K562 (cell line): ENCODE data around the gene HOXB1. TPM values are rescaled to one million over a fixed set of nuclear protein-coding genes. Genes with fewer than 3 reads are reported as not detected.

Experiments used
- AFF4 ChIP-seq: sonication (generic); formaldehyde crosslinking; IDR thresholded peaks from 2 replicates; pipeline ENCODE4 v1.8.0; 2023; ENCODE audit warnings: mild to moderate bottlenecking, missing genetic modification reagents
- CREM ChIP-seq: IDR thresholded peaks from 2 replicates; pipeline ENCODE4 v1.6.1; 2014; ENCODE audit warnings: antibody characterized with exemption, low read depth
- DMBX1 ChIP-seq: fragments of 250-450 bp; sonication (Bioruptor Pico); IDR thresholded peaks from 2 replicates; pipeline ENCODE4 v1.8.0; 2022; ENCODE audit warnings: inconsistent platforms, mild to moderate bottlenecking, moderate library complexity, borderline replicate concordance
- EWSR1 ChIP-seq: fragments of 450-650 bp; IDR thresholded peaks from 2 replicates; pipeline ENCODE4 v1.6.1; 2018; ENCODE audit warnings: borderline replicate concordance, mild to moderate bottlenecking, low read depth, moderate library complexity; ENCODE audit not compliant: partially characterized antibody
- FOXP4 ChIP-seq: sonication (generic); formaldehyde crosslinking; IDR thresholded peaks from 2 replicates; pipeline ENCODE4 v1.8.0; 2022; ENCODE audit warnings: mild to moderate bottlenecking, missing genetic modification reagents, borderline replicate concordance
- LCOR ChIP-seq: sonication (generic); formaldehyde crosslinking; IDR thresholded peaks from 2 replicates; pipeline ENCODE4 v1.8.0; 2022; ENCODE audit warnings: mild to moderate bottlenecking, missing genetic modification reagents
- MAZ ChIP-seq, 2 experiments: fragments of 450-650 bp in 1 of 2; sonication (generic) in 1 of 2; formaldehyde crosslinking; IDR thresholded peaks in 1 of 2; conservative IDR thresholded peaks in 1 of 2; 2 replicates each; pipeline versions ENCODE4 v1.4.0 to v1.5.0; 2020; ENCODE audit warnings: mild to moderate bottlenecking in 1 of 2, missing genetic modification reagents in 1 of 2
- MYC ChIP-seq, 2 experiments: fragments of 250-450 bp in 1 of 2; sonication (Bioruptor Pico) in 1 of 2; IDR thresholded peaks; 2 replicates each; pipeline versions ENCODE4 v1.5.1 to v1.6.1; 2012 to 2021; ENCODE audit warnings: low read depth in 2 of 2, borderline replicate concordance in 1 of 2, improper control_type of control experiment in 1 of 2, low read length in 1 of 2, mild to moderate bottlenecking in 1 of 2, moderate library complexity in 1 of 2
- NCOA6 ChIP-seq: fragments of 450-650 bp; IDR thresholded peaks from 2 replicates; pipeline ENCODE4 v1.6.1; 2017; ENCODE audit warnings: mild to moderate bottlenecking
- POLR2B ChIP-seq: fragments of 450-650 bp; IDR thresholded peaks from 2 replicates; pipeline ENCODE4 v1.6.1; 2018; ENCODE audit warnings: low read depth; ENCODE audit not compliant: partially characterized antibody
- SMAD3 ChIP-seq: fragments of 450-650 bp; formaldehyde crosslinking; conservative IDR thresholded peaks from 2 replicates; pipeline ENCODE4 v1.4.0; 2020; ENCODE audit warnings: mild to moderate bottlenecking
- ZMIZ1 ChIP-seq, 2 experiments: fragments of 150-350 bp in 1 of 2; IDR thresholded peaks; 2 replicates each; pipeline ENCODE4 v1.6.1; 2012 to 2016; ENCODE audit warnings: low read depth in 2 of 2, low read length in 2 of 2, mild to moderate bottlenecking in 1 of 2, moderate library complexity in 1 of 2
- ZNF12 ChIP-seq: sonication (generic); formaldehyde crosslinking; IDR thresholded peaks from 2 replicates; pipeline ENCODE4 v1.4.0; 2020; ENCODE audit warnings: mild to moderate bottlenecking, missing genetic modification reagents
- ZNF408 ChIP-seq: fragments of 250-450 bp; sonication (Bioruptor Pico); IDR thresholded peaks from 2 replicates; pipeline ENCODE4 v1.4.0; 2020; ENCODE audit warnings: low read depth, mild to moderate bottlenecking, moderate library complexity
- ZNF444 ChIP-seq: fragments of 250-450 bp; sonication (Bioruptor Pico); IDR thresholded peaks from 2 replicates; pipeline ENCODE4 v1.4.0; 2020; ENCODE audit warnings: mild to moderate bottlenecking, moderate library complexity
- ZNF766 ChIP-seq: fragments of 200-800 bp; sonication (Bioruptor generic); conservative IDR thresholded peaks from 2 replicates; pipeline ENCODE4 v1.6.1; 2016; ENCODE audit warnings: missing genetic modification characterization, missing compliant biosample characterization
- polyA plus RNA-seq, 8 experiments: library from polyadenylated mRNA; depleted of rRNA in 4 of 8; stranded (reverse) in 5 of 8; unstranded in 3 of 8; fragments of >200 nt; fragmentation: Nextera tagmentation in 2 of 8; fragmentation: Illumina TruSeq in 1 of 8; extraction: Ambion mirVana in 2 of 8; extraction: Trizol in 1 of 8; gene quantifications; 2 replicates each; pipeline versions ENCODE4 v1.2.1 to v1.2.3, GENCODE V29; 2011 to 2014; ENCODE audit warnings: inconsistent platforms in 1 of 8, missing spikeins in 1 of 8
- total RNA-seq, 7 experiments: library from RNA; depleted of rRNA in 6 of 7; stranded (reverse); fragments of >200 nt in 6 of 7; fragmentation: Illumina TruSeq in 2 of 7; extraction: Trizol in 2 of 7; gene quantifications; 2 replicates each; pipeline versions ENCODE4 v1.2.1 to v1.2.3, GENCODE V29; 2011 to 2021; ENCODE audit warnings: low replicate concordance in 1 of 7

The HOXB1 gene
- total and polyA plus RNA-seq, 9 of the 15 experiments (the other 6 are each of a cell fraction or from before 2014, with no cell fraction given), result 0.04 TPM; not detected in 8

- TF ChIP-seq ZMIZ1 (IDR thresholded peaks at IDR 0.05; ENCODE audit: low read depth in 2 of 2, low read length in 2 of 2) (peak in 1 of 2 experiments; percentile 85; a peak in 2 of 4 replicates), MYC (IDR thresholded peaks at IDR 0.05; ENCODE audit: low read depth, low read length) (no peak), MYC (CRISPR knock-in tag; IDR thresholded peaks at IDR 0.05; ENCODE audit: borderline replicate concordance, low read depth) (0 out of 2 replicates have a peak, but pooled peaks have one; percentile 57), MAZ (CRISPR knock-in tag; conservative IDR thresholded peaks at IDR 0.05 in 1 of 2, IDR thresholded peaks at IDR 0.05 in 1 of 2) (peak; percentile 37 to 88), DMBX1 (CRISPR knock-in tag) (peak; percentile 83), ZNF444 (CRISPR knock-in tag) (peak; percentile 82), FOXP4 (CRISPR knock-in tag) (no peak), EWSR1 (no peak), ZNF408 (CRISPR knock-in tag) (no peak), POLR2B (peak; percentile 70), AFF4 (CRISPR knock-in tag) (peak; percentile 74; the same call in 1 of the 2 replicates), LCOR (CRISPR knock-in tag) (0 out of 2 replicates have a peak, but pooled peaks have one; percentile 52), ZNF766 (CRISPR knock-in tag) (no peak), CREM (peak; percentile 64), SMAD3 (CRISPR knock-in tag) (no peak), NCOA6 (peak; percentile 28; the same call in 1 of the 2 replicates), ZNF12 (no peak)
Observed at GRCh38 chr17:48546924-48547807, 16.4 kb upstream of the HOXB1 start (continued).
